Measurements from ENCODE around the gene RGS7. TPM values are rescaled to one million over a fixed set of nuclear protein-coding genes. Genes with fewer than 3 reads are reported as not detected.
"Not testable (repeated sequence)": the region's sequence is repeated elsewhere in the genome, so short reads cannot be mapped to it uniquely, and the experiment has no call there.

Gene RGS7
- total RNA-seq, 2 experiments from 2014 or later, result not detected

DNA sequence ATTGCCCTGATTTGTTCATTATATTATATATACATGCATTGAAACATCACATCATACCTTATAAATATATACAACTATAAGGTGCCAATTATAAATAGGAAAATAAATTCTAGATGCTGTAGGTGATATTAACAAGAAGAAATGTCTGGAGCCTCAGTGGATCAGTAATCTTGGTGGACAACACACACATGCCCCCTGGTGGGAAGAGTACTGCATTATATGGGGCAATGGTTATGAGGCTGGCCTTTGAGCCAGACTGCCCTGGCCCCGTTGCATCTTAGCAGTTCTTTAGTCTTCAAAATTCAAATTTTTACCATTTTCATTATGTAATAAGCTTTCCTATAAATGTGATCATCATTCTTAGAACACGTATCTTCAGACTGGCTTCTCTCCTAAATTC is 410.1 kb downstream of the RGS7 start:
- ChIA-PET POLR2A (no interaction called here), CTCF (no interaction called here)

DNA sequence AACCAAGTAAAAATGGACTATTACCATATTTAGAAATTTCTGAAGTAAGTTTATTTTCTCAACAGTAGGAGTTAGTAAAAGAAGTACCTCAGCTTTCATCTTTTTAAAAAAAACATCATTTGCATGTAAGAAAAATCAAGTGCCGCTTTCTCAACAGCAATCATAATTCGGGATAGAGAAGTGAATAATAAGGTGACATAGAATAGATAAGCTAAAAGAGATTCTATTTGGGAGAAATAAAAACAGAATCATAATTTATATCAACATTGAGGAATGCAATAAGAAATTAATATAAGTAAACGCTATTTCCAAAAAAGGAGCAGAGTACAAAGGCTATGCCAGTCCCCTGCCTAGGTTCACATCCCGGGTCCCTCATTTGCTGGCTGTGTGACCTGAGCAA is 414.1 kb downstream of the RGS7 start:
- ChIA-PET CTCF (no interaction called here), POLR2A (no interaction called here)

DNA sequence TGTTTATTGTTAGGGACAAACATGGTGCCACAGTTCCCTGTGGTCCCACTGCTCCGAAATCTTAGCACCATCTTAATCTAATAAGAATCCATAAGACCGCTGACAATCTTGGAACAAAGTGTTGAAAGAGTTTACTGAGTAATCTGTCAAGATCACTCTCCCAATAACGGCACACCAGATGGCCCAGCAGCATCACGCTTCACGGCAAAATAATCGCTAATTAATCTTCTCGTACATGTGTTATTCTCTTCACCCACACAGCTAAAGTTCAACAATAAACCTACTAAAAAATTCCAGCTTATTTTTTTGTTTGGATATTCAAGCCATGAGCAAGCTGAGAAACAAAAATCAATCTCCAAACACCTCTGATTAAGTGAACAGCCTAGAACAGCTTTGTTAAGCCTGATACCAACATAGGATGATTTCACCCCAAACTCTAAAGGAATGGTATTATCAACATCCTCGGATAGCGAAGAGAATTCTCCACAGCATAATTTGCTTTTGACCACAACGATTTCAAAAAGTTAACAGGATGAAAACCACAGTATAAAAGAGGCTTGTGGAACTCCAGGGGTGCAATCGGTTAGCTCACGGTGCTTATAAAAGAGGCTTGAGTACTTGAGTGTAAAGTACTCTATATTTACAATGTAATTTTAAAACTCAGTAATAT is 415.2 kb downstream of the RGS7 start:
- POLR2A ChIA-PET, result no interaction called here
- CTCF ChIA-PET, result no interaction called here

DNA sequence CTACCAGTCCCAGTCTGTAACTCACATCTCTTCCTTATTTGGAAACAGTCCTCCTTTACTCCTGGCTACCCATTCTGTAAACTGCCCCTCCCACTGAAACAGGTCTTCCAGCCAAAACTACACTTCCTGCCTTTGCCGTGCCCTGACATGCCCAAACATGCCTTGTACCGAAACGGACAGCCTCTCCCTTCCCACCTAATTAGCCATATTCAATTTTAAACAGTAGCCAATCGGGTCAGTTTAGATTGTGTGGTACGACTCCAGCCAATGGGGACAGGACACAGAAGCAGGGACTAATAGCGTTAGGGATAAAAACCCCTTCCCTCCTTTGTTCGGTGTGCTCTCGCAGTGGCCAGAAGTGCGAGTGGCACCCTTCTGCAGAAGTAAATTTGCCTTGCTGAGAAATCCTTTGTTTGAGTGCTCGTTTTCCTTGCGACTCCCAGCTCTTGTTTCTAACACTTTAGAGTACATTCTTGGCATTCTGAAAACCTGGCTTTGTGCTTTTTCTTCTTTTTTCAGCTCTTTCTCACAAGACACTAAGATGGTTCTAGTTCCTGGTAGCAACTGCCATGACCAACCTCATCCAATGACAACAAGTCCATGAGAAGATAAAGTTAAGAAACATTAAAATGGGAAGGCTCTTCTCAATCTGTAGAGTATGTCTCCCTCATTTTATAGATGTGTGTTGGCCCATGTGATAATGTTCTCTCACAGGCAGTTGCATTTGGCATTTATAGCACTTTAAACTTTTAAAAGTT is 419.9 kb downstream of the RGS7 start:
- ChIA-PET POLR2A (no interaction called here), CTCF (no interaction called here)

- CTCF ChIA-PET, result no interaction called here
Measured at GRCh38 chr1:240935920-240936319, 421.1 kb downstream of the RGS7 start.

GRCh38 chr1:240931031-240931430 is 426.0 kb downstream of the RGS7 start:
- POLR2A ChIA-PET, result no interaction called here
- CTCF ChIA-PET, result no interaction called here

More at GRCh38 chr1:240935920-240936319, 421.1 kb downstream of the RGS7 start:
- POLR2A ChIA-PET, result no interaction called here

DNA sequence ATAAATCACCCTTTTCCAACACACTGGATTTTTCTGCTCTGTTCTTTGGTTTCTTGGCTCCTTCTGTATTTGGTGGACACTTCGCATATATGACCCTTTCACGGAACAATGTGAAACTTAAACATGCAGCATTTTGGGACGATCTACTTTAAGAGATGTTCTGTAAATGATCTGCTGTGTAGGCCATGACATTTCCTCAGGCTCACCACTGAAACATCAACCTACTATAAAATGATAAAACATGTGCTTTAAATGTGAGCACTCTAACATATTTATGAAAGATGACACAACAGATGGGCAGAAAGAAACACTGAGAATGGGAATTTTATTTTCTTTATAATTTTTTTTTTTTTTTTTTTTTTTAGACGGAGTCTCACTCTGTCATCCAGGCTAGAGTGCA is 428.7 kb downstream of the RGS7 start:
- CTCF ChIA-PET, result no interaction called here

GRCh38 chr1:240927821-240928220 is 429.2 kb downstream of the RGS7 start:
- ChIA-PET POLR2A (no interaction called here), CTCF (no interaction called here)

More for the DNA sequence above, 428.7 kb downstream of the RGS7 start:
- POLR2A ChIA-PET, result no interaction called here

GRCh38 chr1:240925273-240925672 is 431.7 kb downstream of the RGS7 start:
- ChIA-PET CTCF (no interaction called here), POLR2A (no interaction called here)

DNA sequence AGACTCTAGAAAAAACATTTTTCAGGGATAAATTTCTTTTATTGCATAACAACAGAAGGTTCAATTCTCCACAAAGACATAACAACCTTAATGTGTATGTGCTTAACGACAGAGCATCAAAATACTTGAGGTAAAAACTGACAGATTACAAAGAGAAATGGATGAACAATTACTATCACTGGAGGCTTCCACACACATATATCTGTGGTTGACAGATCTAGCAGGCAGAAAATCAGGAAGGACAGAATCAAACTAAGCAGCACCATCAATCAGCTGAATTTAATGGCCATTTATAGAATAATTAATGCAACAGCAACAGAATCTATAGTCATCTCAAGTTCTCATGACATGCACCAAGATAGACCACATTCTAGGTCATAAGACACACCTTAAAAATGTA is 439.0 kb downstream of the RGS7 start:
- POLR2A ChIA-PET, result no interaction called here
- CTCF ChIA-PET, result no interaction called here

DNA sequence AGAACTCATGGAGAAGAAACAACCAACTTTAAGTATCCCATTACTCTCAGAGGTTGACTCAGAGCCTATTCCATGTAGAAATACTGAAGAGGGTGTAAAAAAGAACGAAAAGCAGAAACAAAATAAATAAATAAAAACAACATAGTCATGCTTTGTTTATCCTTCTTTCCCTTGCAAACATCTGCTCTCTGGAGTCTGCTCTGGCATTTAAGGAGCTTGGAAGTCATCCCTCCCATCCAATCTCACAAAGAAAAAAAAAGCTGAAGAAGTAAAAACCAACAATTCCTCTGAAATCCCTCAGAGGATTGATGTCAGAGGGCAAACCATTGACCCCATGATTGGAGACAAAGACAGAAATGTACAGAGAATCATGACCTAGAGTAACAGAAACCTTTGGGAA is 442.5 kb downstream of the RGS7 start:
- POLR2A ChIA-PET, result no interaction called here

GRCh38 chr1:240912821-240913220 is 444.2 kb downstream of the RGS7 start:
- ChIA-PET CTCF (no interaction called here), POLR2A (no interaction called here)

More for the DNA sequence above, 442.5 kb downstream of the RGS7 start:
- CTCF ChIA-PET, result no interaction called here

DNA sequence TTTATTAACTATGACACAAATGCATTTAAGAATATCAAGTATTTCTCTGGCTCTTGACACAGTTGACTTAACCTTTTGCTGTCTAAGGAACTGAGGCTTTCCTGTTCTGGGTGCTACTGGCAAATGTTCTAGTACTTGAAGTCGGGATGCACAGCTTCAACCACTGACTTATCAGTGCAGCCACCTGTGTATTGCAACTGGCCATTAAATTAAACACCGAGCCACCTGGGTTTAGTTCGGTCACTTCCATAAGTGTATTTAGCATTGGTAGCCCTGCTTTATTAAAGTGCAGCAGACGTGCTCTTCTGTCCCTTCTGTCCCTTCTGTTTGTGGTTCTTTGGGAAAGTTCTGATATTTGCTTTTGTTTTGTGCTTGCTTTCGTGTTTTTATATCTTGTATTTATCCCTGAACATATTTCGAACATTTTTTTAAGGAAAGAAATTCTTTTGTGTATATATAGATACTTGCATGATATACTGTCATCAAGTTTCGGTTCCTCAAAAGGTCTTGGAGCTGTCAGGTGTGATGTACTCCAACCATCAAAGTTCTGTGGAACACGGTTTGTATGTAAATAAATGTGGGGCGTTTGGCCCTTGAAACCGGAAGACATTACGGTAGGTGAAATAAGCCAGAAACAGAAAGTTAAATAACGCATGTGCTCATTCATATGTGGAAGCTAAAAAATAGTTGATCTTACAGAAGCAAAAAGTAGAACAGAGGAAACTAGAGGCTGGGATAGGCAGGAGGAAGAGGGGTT is 447.1 kb downstream of the RGS7 start:
- CTCF ChIA-PET, result no interaction called here
- POLR2A ChIA-PET, result no interaction called here

- ChIA-PET CTCF (no interaction called here), POLR2A (no interaction called here)
Measured at GRCh38 chr1:240906477-240906876, 450.5 kb downstream of the RGS7 start.

DNA sequence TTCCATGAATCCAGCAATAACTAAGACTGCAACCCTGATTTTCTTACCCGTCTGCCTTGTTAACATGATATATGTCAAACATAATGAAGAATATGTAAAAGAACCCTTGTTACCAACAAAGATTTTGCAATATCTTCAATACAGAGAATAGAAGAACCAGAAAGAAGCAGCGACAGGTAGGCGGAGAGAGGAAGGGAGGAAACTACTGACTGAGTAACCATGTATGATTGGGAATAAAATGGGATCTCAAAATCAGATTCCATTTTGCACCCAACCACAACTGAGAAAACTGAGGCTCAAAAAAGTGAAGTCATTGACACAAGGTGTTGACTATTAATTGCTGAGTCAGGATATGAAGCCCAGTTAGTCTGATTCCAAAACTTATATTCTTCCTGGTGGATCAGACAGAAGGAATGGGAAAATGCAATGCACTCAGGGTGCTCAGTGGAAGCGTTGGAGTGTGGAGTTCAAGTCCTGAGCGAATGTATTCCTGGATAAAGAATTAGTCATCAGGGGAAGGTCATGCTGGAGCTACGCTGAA is 451.7 kb downstream of the RGS7 start:
- ChIA-PET CTCF (no interaction called here), POLR2A (no interaction called here)

GRCh38 chr1:240895424-240895823 is 461.6 kb downstream of the RGS7 start:
- POLR2A ChIA-PET, CTCF ChIA-PET: not testable (repeated sequence)

- ChIA-PET CTCF (no interaction called here), POLR2A (no interaction called here)
Measured at GRCh38 chr1:240888787-240889048, 468.3 kb downstream of the RGS7 start.

- CTCF ChIA-PET, result no interaction called here
- POLR2A ChIA-PET, result no interaction called here
Measured at GRCh38 chr1:240888039-240888786, 468.8 kb downstream of the RGS7 start.

- CTCF ChIA-PET, result no interaction called here
- POLR2A ChIA-PET, result no interaction called here
Measured at GRCh38 chr1:240883490-240883889, 473.5 kb downstream of the RGS7 start.

- POLR2A ChIA-PET, CTCF ChIA-PET: not testable (repeated sequence)
Measured at GRCh38 chr1:240882656-240883308, 474.2 kb downstream of the RGS7 start.
